ENCODE data around the gene SLC6A16.

The SLC6A16 gene

GRCh38 chr19:49271080-49271753 lies 53.8 kb downstream of the SLC6A16 start:
- DNase-seq (ENCODE audit: low read depth) = no peak

DNA sequence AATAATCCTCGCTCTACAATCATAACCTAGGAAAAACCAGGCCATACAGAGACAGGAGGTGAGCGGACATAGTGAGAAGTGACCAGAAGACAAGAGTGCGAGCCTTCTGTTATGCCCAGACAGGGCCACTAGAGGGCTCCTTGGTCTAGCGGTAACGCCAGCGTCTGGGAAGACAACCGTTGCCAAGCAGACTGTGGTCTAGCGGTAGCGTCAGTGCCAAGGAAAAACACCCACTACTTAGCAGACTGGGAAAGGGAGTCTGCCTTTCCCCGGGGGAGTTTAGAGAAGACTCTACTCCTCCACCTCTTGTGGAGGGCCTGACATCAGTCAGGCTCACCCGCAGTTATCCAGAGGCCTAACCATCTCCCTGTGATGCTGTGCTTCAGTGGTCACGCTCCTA lies 58.6 kb downstream of the SLC6A16 start:
- DNase-seq (ENCODE audit: low read depth) = peak; percentile 23

GRCh38 chr19:49264258-49264657 lies 60.7 kb downstream of the SLC6A16 start:
- no peak for DNase-seq (ENCODE audit: low read depth)

- no peak for DNase-seq (ENCODE audit: low read depth)
Measured at GRCh38 chr19:49261602-49262001, 63.4 kb downstream of the SLC6A16 start.

- DNase-seq (ENCODE audit: low read depth) = no peak
Measured at GRCh38 chr19:49256691-49257090, 68.3 kb downstream of the SLC6A16 start.

DNA sequence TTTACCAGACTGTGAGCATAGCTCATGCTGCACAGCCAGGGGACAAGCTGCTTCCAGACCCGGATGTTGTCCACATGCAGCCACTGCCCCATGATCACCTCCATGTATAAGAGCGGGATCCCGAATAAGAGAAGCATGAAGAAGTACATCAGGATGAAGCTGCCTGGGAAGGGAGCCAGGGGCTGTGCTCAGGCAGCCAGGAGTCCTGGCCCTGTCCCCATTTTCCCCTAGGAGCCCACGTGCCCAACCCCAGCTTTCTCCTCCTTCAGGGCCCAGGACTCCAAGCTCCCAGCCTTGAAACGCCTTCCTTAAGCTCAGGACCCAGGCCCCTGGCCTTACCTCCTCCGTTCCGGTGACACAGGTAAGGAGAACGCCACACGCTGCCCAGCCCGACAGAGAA lies 69.3 kb downstream of the SLC6A16 start:
- DNase-seq (ENCODE audit: low read depth) = no peak

- DNase-seq (ENCODE audit: low read depth) = no peak
Measured at GRCh38 chr19:49249933-49250332, 75.1 kb downstream of the SLC6A16 start.

DNA sequence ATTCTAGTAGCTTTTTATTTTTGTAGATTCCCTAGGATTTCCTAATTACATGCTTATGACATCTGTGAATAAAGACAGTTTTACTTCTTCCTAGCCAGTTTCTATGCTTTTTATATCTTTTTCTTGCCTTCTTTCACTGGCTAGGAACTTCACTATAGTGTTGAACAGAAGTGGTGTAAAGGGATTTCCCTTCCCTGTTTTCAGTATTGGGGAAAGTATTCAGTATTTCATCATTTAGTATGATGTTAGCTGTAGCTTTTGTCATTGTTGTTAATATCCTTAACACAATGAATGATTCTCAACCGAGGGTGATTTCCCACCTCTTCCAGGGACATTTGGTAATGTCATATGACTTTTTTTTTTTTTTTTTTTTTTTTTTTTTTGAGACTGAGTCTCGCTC lies 77.3 kb downstream of the SLC6A16 start:
- no peak for DNase-seq (ENCODE audit: low read depth)

DNA sequence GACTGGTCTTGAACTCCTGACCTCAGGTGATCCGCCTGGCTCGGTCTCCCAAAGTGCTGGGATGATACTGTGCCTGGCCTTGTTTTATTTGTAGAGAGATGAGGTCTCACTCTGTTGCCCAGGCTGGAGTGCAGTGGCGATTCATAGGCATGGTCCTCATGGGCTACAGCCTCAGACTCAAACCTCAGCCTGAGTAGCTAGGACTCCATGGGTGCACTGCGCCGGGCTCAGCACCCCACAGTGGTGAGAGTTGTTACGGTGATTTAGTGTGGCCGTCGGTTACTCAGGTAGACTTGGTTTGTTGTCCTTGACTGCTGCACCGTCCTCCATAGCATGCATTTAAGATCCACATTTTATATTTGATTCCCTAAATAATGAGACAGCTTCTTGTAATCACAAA lies 80.7 kb downstream of the SLC6A16 start:
- no peak for DNase-seq (ENCODE audit: low read depth)

DNA sequence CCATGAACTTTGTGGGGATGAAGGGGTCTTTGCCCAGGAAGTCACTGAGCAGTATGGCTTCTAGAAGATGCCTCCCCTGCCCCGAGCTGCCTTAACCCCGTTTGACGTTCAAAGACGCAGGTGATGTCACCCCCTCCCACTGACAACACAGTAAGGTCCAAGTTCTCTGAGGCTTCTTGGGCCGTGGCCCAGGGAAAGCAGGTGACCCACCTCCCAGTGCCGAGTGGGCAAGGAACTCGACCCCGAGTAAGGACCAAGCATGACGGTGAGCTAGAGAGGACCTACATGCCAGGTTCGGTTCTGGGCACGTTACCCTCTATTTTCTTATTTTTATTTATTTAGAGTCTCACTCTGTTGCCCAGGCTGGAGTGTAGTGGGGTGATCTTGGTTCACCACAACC lies 81.3 kb downstream of the SLC6A16 start:
- DNase-seq (ENCODE audit: low read depth) = no peak

DNA sequence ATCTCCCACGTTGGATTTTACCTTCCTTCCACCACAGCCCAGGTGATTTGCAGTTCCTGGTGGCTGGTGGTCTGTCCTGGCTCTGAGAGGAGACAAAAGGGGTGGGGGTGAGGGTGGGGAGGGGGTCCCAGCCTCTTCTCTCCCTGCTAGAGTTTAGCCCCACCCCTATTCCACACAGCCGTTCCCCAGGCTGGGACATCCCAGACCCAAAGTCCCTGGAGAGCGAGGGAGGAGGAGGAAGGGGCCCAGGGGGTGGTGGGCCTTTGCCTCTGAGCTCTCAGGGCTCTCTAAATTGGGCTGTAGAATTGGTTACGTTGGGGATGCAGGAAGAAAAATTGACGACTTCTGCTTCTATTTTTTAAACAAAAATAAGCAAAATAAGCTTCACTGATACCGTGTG lies 81.9 kb downstream of the SLC6A16 start:
- DNase-seq (ENCODE audit: low read depth) = no peak

DNA sequence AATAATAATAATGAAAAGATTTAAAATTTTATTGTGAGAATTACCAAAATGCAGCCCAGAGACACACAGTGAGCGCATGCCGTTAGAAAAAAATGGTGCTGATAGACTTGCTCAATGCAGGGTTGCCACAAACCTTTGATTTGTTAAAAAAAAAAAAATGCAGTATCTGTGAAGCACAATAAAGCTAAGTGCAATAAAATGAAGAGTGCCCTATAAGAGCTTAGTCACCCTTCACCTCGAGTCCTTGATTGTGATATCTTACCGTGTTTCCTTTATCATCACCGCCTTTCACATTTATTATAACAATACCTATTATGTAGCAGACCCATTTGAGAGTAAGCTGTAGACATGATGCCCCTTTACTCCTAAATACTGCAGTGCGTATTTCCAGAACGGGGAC lies 83.2 kb downstream of the SLC6A16 start:
- DNase-seq (ENCODE audit: low read depth) = no peak
